ENCODE results near the gene MATN4. TPM values are rescaled to one million over a fixed set of nuclear protein-coding genes. Genes with fewer than 3 reads are reported as not detected.

MATN4 gene
- total RNA-seq, 4 donors from 2014 or later: not detected

- no peak overlapping the region for H3K4me3 ChIP-seq
- DNase-seq: peak; percentile 84 to 94
- intact Hi-C loops (cut with DNase I; ENCODE audit: low total_unique reads): loop anchor here (5.0 kb wide), 2 partner anchors 754 to 1154 kb away; partner anchors contain the start of gene PKIG
- peak; percentile 66 to 83 for ATAC-seq
- H3K27ac ChIP-seq: peak overlapping the region; percentile 90 to 100 (median 98)
- H3K36me3 ChIP-seq: peaks cover 2 to 42% of the 10 kb centered on the region in 2 donors
- no peaks in the 10 kb centered on the region for H3K27me3 ChIP-seq
- TF ChIP-seq CTCF (IDR thresholded peaks at IDR 0.05 in 4 of 5, conservative IDR thresholded peaks at IDR 0.05 in 1 of 5) (no peak), POLR2A (IDR thresholded peaks at IDR 0.05) (peak; percentile 75 to 78)
- in situ Hi-C loops (cut with MboI; ENCODE audit: low sequenced_read_pairs in 4 of 4): loop anchor here in 2 of 4 donors (25.0 kb wide), 2 partner anchors 1124 to 1149 kb away; partner anchors contain the start of genes JPH2 (in 1 of the 2) and OSER1 (in 1 of the 2)
- H3K4me1 ChIP-seq: peaks cover 56 to 64% of the 10 kb centered on the region in 2 donors
- no peaks in the 10 kb centered on the region for H3K9me3 ChIP-seq
Measured at GRCh38 chr20:45336530-45337366, 28.6 kb upstream of the MATN4 start.

GRCh38 chr20:45330476-45330875 is 22.4 kb upstream of the MATN4 start:
- peak overlapping the region; percentile 58 to 100 (median 94) for H3K27ac ChIP-seq
- in situ Hi-C loops (cut with MboI; ENCODE audit: low sequenced_read_pairs in 4 of 4): loop anchor here in 2 of 4 donors (25.0 kb wide), 2 partner anchors 1118 to 1143 kb away; partner anchors contain the start of genes JPH2 (in 1 of the 2) and OSER1 (in 1 of the 2)
- no peak for DNase-seq

GRCh38 chr20:45329497-45330319 is 21.6 kb upstream of the MATN4 start:
- TF ChIP-seq POLR2A (IDR thresholded peaks at IDR 0.05) (no peak), CTCF (IDR thresholded peaks at IDR 0.05 in 4 of 5, conservative IDR thresholded peaks at IDR 0.05 in 1 of 5) (no peak)
- DNase-seq (no peak), ATAC-seq (no peak)
- H3K36me3 ChIP-seq: peaks cover 9 to 90% of the 10 kb centered on the region in 2 donors
- H3K4me3 ChIP-seq: no peak overlapping the region
- H3K27ac ChIP-seq: peak overlapping the region; percentile 58 to 100 (median 94)
- in situ Hi-C loops (cut with MboI; ENCODE audit: low sequenced_read_pairs in 4 of 4) (loop anchor here in 2 of 4 donors (25.0 kb wide), 2 partner anchors 1117 to 1142 kb away; partner anchors contain the start of genes JPH2 (in 1 of the 2) and OSER1 (in 1 of the 2)), intact Hi-C loops (cut with DNase I; ENCODE audit: low total_unique reads) (no loop called here)
- no peaks in the 10 kb centered on the region for H3K9me3 ChIP-seq
- H3K27me3 ChIP-seq: no peaks in the 10 kb centered on the region
- H3K4me1 ChIP-seq: peaks cover 0 to 7% of the 10 kb centered on the region in 2 donors

More at GRCh38 chr20:45330476-45330875, 22.4 kb upstream of the MATN4 start:
- H3K27me3 ChIP-seq: no peaks in the 10 kb centered on the region
- ATAC-seq: no peak
- TF ChIP-seq CTCF (IDR thresholded peaks at IDR 0.05 in 4 of 5, conservative IDR thresholded peaks at IDR 0.05 in 1 of 5): no peak
- no peak for TF ChIP-seq POLR2A (IDR thresholded peaks at IDR 0.05)
- no peak overlapping the region for H3K4me3 ChIP-seq
- no peaks in the 10 kb centered on the region for H3K9me3 ChIP-seq
- H3K36me3 ChIP-seq: peaks cover 10 to 96% of the 10 kb centered on the region in 2 donors
- intact Hi-C loops (cut with DNase I; ENCODE audit: low total_unique reads): no loop called here
- H3K4me1 ChIP-seq: peaks cover 0 to 7% of the 10 kb centered on the region in 2 donors

GRCh38 chr20:45328451-45328850 is 20.4 kb upstream of the MATN4 start:
- Histone ChIP-seq H3K36me3 (peaks cover 9 to 78% of the 10 kb centered on the region in 2 donors), H3K9me3 (no peaks in the 10 kb centered on the region), H3K27ac (peak overlapping the region; percentile 58 to 100 (median 90)), H3K4me1 (peaks cover 0 to 7% of the 10 kb centered on the region in 2 donors), H3K27me3 (no peaks in the 10 kb centered on the region), H3K4me3 (no peak overlapping the region)
- intact Hi-C loops (cut with DNase I; ENCODE audit: low total_unique reads) (no loop called here), in situ Hi-C loops (cut with MboI; ENCODE audit: low sequenced_read_pairs in 4 of 4) (loop anchor here in 2 of 4 donors (25.0 kb wide), 2 partner anchors 1116 to 1141 kb away; partner anchors contain the start of genes JPH2 (in 1 of the 2) and OSER1 (in 1 of the 2))
- TF ChIP-seq POLR2A (IDR thresholded peaks at IDR 0.05): no peak
- no peak for TF ChIP-seq CTCF (IDR thresholded peaks at IDR 0.05 in 4 of 5, conservative IDR thresholded peaks at IDR 0.05 in 1 of 5)
- no peak for ATAC-seq
- DNase-seq: no peak
